ENCODE results near the gene CCDC12. TPM values are rescaled to one million over a fixed set of nuclear protein-coding genes. Genes with fewer than 3 reads are reported as not detected.

Gene CCDC12
- total RNA-seq, 1 donor from 2014 or later: 50.5 TPM

GRCh38 chr3:46933261-46933660, 43.3 kb downstream of the CCDC12 start:
- no peak for TF ChIP-seq CTCF (IDR thresholded peaks at IDR 0.05; ENCODE audit: unreplicated experiment)
- H3K4me3 Mint-ChIP-seq: no peak overlapping the region
- H3K9me3 Mint-ChIP-seq: peaks cover 9% of the 10 kb centered on the region
- no peaks in the 10 kb centered on the region for H3K27me3 Mint-ChIP-seq (ENCODE audit: low read depth)
- H3K4me1 Mint-ChIP-seq: peaks cover 47% of the 10 kb centered on the region
- no peak overlapping the region for H3K27ac Mint-ChIP-seq
- DNase-seq (ENCODE audit: low spot score in 2 of 2, unreplicated experiment in 2 of 2): no peak
- peaks cover 14% of the 10 kb centered on the region for H3K36me3 Mint-ChIP-seq

- H3K27ac Mint-ChIP-seq: peak overlapping the region; percentile 68
- no peaks in the 10 kb centered on the region for H3K27me3 Mint-ChIP-seq (ENCODE audit: low read depth)
- H3K4me1 Mint-ChIP-seq: peaks cover 47% of the 10 kb centered on the region
- no peak for TF ChIP-seq CTCF (IDR thresholded peaks at IDR 0.05; ENCODE audit: unreplicated experiment)
- H3K9me3 Mint-ChIP-seq: peaks cover 11% of the 10 kb centered on the region
- no peak overlapping the region for H3K4me3 Mint-ChIP-seq
- DNase-seq (ENCODE audit: low spot score in 2 of 2, unreplicated experiment in 2 of 2): no peak
- peaks cover 13% of the 10 kb centered on the region for H3K36me3 Mint-ChIP-seq
These were observed 43.9 kb downstream of the CCDC12 start for GRCh38 chr3:46932455-46933225.

- DNase-seq (ENCODE audit: low spot score in 2 of 2, unreplicated experiment in 2 of 2): no peak
- peak overlapping the region; percentile 68 for H3K27ac Mint-ChIP-seq
- peaks cover 13% of the 10 kb centered on the region for H3K36me3 Mint-ChIP-seq
- no peaks in the 10 kb centered on the region for H3K27me3 Mint-ChIP-seq (ENCODE audit: low read depth)
- TF ChIP-seq CTCF (IDR thresholded peaks at IDR 0.05; ENCODE audit: unreplicated experiment): no peak
- H3K9me3 Mint-ChIP-seq: peaks cover 11% of the 10 kb centered on the region
- H3K4me1 Mint-ChIP-seq: peaks cover 47% of the 10 kb centered on the region
- H3K4me3 Mint-ChIP-seq: no peak overlapping the region
These were observed 44.8 kb downstream of the CCDC12 start for GRCh38 chr3:46931631-46932331.

- Mint-ChIP-seq H3K36me3 (peaks cover 13% of the 10 kb centered on the region), H3K9me3 (peaks cover 11% of the 10 kb centered on the region), H3K27me3 (ENCODE audit: low read depth) (no peaks in the 10 kb centered on the region), H3K27ac (peak overlapping the region; percentile 68), H3K4me1 (peaks cover 40% of the 10 kb centered on the region), H3K4me3 (no peak overlapping the region)
- DNase-seq (ENCODE audit: low spot score in 2 of 2, unreplicated experiment in 2 of 2): no peak
- TF ChIP-seq CTCF (IDR thresholded peaks at IDR 0.05; ENCODE audit: unreplicated experiment): no peak
These were observed 45.6 kb downstream of the CCDC12 start for GRCh38 chr3:46930945-46931403.

- H3K4me3 Mint-ChIP-seq: no peak overlapping the region
- DNase-seq (ENCODE audit: low spot score in 2 of 2, unreplicated experiment in 2 of 2): no peak
- H3K9me3 Mint-ChIP-seq: peaks cover 11% of the 10 kb centered on the region
- peaks cover 13% of the 10 kb centered on the region for H3K36me3 Mint-ChIP-seq
- H3K4me1 Mint-ChIP-seq: peaks cover 34% of the 10 kb centered on the region
- no peak for TF ChIP-seq CTCF (IDR thresholded peaks at IDR 0.05; ENCODE audit: unreplicated experiment)
- H3K27me3 Mint-ChIP-seq (ENCODE audit: low read depth): no peaks in the 10 kb centered on the region
- peak overlapping the region; percentile 68 for H3K27ac Mint-ChIP-seq
These were observed 46.2 kb downstream of the CCDC12 start for GRCh38 chr3:46930166-46930944.
